OCI-LY1 (cell line): ENCODE measurements around the gene SLCO1A2.

Source experiments
- EZH2 ChIP-seq: fragments of 200-600 bp; sonication (generic), shearing (Covaris generic); IDR thresholded peaks from 2 replicates; pipeline ENCODE4 v1.8.0; 2017; ENCODE audit warnings: borderline replicate concordance, mixed run types, mild to moderate bottlenecking, antibody characterized with exemption, low read length, moderate library complexity, mixed read lengths
- TF ChIP-seq, protein P1 (sequence below): fragments of 200-600 bp; sonication (generic), shearing (Covaris generic); IDR thresholded peaks from 2 replicates; pipeline ENCODE4 v1.5.1; 2017; ENCODE audit warnings: mild to moderate bottlenecking, antibody characterized with exemption, low read length, moderate library complexity, mixed read lengths

GRCh38 chr12:21330682-21331253 is 3.9 kb downstream of the SLCO1A2 start:
- TF ChIP-seq, protein P1, sequence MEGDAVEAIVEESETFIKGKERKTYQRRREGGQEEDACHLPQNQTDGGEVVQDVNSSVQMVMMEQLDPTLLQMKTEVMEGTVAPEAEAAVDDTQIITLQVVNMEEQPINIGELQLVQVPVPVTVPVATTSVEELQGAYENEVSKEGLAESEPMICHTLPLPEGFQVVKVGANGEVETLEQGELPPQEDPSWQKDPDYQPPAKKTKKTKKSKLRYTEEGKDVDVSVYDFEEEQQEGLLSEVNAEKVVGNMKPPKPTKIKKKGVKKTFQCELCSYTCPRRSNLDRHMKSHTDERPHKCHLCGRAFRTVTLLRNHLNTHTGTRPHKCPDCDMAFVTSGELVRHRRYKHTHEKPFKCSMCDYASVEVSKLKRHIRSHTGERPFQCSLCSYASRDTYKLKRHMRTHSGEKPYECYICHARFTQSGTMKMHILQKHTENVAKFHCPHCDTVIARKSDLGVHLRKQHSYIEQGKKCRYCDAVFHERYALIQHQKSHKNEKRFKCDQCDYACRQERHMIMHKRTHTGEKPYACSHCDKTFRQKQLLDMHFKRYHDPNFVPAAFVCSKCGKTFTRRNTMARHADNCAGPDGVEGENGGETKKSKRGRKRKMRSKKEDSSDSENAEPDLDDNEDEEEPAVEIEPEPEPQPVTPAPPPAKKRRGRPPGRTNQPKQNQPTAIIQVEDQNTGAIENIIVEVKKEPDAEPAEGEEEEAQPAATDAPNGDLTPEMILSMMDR, result no peak
- no peak for TF ChIP-seq EZH2
